Ovary (tissue), 9 donors: ENCODE measurements around the gene XPO6. TPM values are rescaled to one million over a fixed set of nuclear protein-coding genes. Genes with fewer than 3 reads are reported as not detected.

Experiments used
- DNase-seq, 5 donors: peaks; one replicate each; pipeline ENCODE4 v3.0.0-alpha.2; 2019 to 2020
- H3K27ac ChIP-seq, 2 donors: fragments of 200-600 bp; one replicate each; pipeline versions ENCODE4 v1.5.1 to v1.8.0; 2019 to 2022
- H3K27me3 ChIP-seq: fragments of 200-600 bp; one replicate; pipeline ENCODE4 v1.8.0; 2022
- H3K36me3 ChIP-seq: fragments of 200-600 bp; sonication (generic); one replicate; pipeline ENCODE4 v1.5.1; 2019
- H3K4me1 ChIP-seq: one replicate; pipeline ENCODE4 v1.8.1; 2013; ENCODE audit warnings: mild to moderate bottlenecking, moderate library complexity; ENCODE audit not compliant: insufficient read depth
- H3K4me3 ChIP-seq: fragments of 200-600 bp; sonication (generic); one replicate; pipeline ENCODE4 v1.5.1; 2017
- H3K9me3 ChIP-seq, 2 donors: fragments of 200-600 bp in 1 of 2; sonication (generic) in 1 of 2; one replicate each; pipeline versions ENCODE4 v1.5.1 to v1.8.1; 2013 to 2019; ENCODE audit warnings: mild to moderate bottlenecking in 1 of 2, moderate library complexity in 1 of 2
- EP300 ChIP-seq: sonication (generic); formaldehyde crosslinking; IDR thresholded peaks from one replicate; pipeline ENCODE4 v1.6.1; 2017; ENCODE audit warnings: antibody characterized with exemption
- POLR2A ChIP-seq: fragments of 450-650 bp; IDR thresholded peaks from one replicate; pipeline ENCODE4 v1.6.1; 2017; ENCODE audit warnings: antibody characterized with exemption, mild to moderate bottlenecking, moderate library complexity
- WGBS, 3 donors: extraction: QIAGEN DNeasy Blood & Tissue Kit in 1 of 3; methylation state at CpG; one replicate each; pipeline versions ENCODE4 v1.1.5 to v1.1.7; 2013 to 2017; 5-methylcytosine and 5-hydroxymethylcytosine counted together
- intact Hi-C, 4 donors: fragments of 100-400 bp; cut with DNase I; formaldehyde crosslinking; loops; one replicate each; pipeline versions ENCODE4 v1.11.0 to v1.15.1; 2022 to 2023
- polyA plus RNA-seq, 2 donors: library from polyadenylated mRNA; stranded (reverse); fragments of 200-250 nt in 1 of 2; fragments of 350-450 nt in 1 of 2; fragmentation: Illumina TruSeq in 1 of 2; extraction: RNeasy Lipid Tissue Mini Kit (QIAGEN cat#74804) in 1 of 2; gene quantifications; one replicate each; pipeline ENCODE4 v1.2.3, GENCODE V29; 2013 to 2014
- total RNA-seq, 7 donors: library from RNA; depleted of rRNA in 2 of 7; stranded (reverse); fragments of >200 nt in 2 of 7; fragmentation: NEBNext Ultra II Directional in 3 of 7; extraction: Animal tissue kit (Norgen Biotek cat#: 25700) in 3 of 7; gene quantifications; one replicate each; pipeline versions ENCODE4 v1.1.0 to v1.2.4, GENCODE V29; 2016 to 2023
- TF ChIP-seq, protein P1 (sequence below), 3 donors: fragments of 450-650 bp in 2 of 3; fragments of 200-600 bp in 1 of 3; IDR thresholded peaks; one replicate each; pipeline versions ENCODE4 v1.5.1 to v1.8.0; 2016 to 2022; ENCODE audit warnings: antibody characterized with exemption in 3 of 3, mild to moderate bottlenecking in 1 of 3
- donor health status: DM: no; HTN: no; CAD: no; lungs with moderate emphysema.
- donor health status: DM: no; HTN: no; CAD: no.
- donor health status: Bipolar disorder and iron deficiency.
- donor health status: DM: yes; HTN: yes; CAD: no.
- donor health status: DM: no; HTN: no; CAD: no.
- donor health status: DM: yes; HTN: yes; CAD: no.

The XPO6 gene
- total and polyA plus RNA-seq, 9 donors = 30.3 to 98.2 (median 65.0) TPM

DNA sequence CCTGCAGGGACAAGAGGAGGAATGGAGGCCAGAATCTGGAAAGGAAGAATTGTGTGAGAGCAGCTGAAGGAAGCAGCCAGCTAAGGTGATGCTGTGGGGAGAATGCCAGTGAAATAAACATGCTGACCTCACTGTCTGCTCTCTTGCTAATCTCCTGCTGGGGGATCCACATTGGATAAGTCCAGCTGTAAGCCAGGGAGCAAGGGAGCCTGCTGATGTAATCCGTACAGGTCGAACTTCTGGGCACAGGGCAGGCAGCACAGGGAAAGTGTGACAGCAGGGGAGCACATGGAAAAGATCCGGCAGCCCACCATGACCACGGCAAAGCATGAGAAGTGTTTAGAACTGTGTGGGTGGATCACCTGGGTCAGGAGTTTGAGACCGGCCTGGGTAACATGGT lies 7.5 kb upstream of the XPO6 start:
- H3K4me3 ChIP-seq = no peak overlapping the region
- TF ChIP-seq POLR2A (no peak), EP300 (no peak)
- TF ChIP-seq, protein P1, sequence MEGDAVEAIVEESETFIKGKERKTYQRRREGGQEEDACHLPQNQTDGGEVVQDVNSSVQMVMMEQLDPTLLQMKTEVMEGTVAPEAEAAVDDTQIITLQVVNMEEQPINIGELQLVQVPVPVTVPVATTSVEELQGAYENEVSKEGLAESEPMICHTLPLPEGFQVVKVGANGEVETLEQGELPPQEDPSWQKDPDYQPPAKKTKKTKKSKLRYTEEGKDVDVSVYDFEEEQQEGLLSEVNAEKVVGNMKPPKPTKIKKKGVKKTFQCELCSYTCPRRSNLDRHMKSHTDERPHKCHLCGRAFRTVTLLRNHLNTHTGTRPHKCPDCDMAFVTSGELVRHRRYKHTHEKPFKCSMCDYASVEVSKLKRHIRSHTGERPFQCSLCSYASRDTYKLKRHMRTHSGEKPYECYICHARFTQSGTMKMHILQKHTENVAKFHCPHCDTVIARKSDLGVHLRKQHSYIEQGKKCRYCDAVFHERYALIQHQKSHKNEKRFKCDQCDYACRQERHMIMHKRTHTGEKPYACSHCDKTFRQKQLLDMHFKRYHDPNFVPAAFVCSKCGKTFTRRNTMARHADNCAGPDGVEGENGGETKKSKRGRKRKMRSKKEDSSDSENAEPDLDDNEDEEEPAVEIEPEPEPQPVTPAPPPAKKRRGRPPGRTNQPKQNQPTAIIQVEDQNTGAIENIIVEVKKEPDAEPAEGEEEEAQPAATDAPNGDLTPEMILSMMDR (IDR thresholded peaks at IDR 0.05) = no peak
- H3K9me3 ChIP-seq = no peaks in the 10 kb centered on the region
- DNase-seq = no peak
- no peaks in the 10 kb centered on the region for H3K27me3 ChIP-seq
- intact Hi-C loops = no loop called here
- WGBS, 3 donors = 84 to 89% (median 86%) methylated on average over 5 of the region's 5 CpGs
- H3K36me3 ChIP-seq = no peaks in the 10 kb centered on the region
- no peaks in the 10 kb centered on the region for H3K4me1 ChIP-seq
- no peak overlapping the region for H3K27ac ChIP-seq

DNA sequence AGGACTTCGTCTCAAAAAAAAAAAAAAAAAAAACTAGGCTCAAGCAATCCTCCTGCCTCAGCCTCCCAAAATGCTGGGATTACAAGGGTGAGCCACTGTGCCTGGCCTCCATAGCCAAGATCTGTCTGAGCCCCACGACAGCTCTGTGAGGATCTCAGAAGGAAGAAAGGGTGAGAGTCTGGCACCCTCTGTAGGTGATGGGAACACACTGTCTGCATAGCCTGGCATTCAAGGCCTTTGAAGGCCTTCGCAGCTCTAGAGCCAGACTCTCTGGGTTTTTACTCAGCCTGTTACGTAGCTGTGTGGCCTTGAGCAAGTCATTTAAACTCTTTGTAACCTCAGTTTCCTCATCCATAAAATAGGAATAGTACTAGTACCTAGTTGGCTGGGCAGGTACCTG lies 6.3 kb upstream of the XPO6 start:
- H3K27me3 ChIP-seq = no peaks in the 10 kb centered on the region
- no peaks in the 10 kb centered on the region for H3K4me1 ChIP-seq
- TF ChIP-seq POLR2A = no peak
- H3K4me3 ChIP-seq = no peak overlapping the region
- H3K9me3 ChIP-seq = no peaks in the 10 kb centered on the region
- 64 to 68% (median 66%) methylated on average over 4 of the region's 4 CpGs for WGBS, 3 donors
- no peaks in the 10 kb centered on the region for H3K36me3 ChIP-seq
- DNase-seq = no peak
- intact Hi-C loops = no loop called here
- no peak overlapping the region for H3K27ac ChIP-seq

DNA sequence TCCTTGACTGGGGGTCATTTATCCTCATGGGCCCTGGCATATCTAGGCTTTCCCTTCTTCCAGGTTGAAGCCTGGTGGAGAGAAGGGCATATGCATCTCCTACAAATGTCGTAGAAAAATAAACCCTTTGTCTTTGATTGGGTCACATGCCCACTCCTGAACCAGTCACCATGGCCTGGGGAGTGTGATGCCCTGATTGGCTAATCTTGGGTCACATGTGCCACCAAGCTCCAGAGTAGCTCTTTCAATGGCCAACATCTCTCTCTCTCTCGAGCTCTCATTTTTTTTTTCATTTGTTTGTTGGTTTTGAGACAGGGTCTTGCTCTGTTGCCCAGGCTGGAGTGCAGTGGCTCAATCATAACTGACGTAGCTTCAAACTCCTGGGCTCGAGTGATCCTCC lies 5.6 kb upstream of the XPO6 start:
- no peak overlapping the region for H3K27ac ChIP-seq
- intact Hi-C loops = no loop called here
- no peak for TF ChIP-seq EP300
- TF ChIP-seq, protein P1 (IDR thresholded peaks at IDR 0.05) = no peak
- TF ChIP-seq POLR2A = no peak
- WGBS, 3 donors = 88 to 97% (median 93%) methylated on average over 4 of the region's 4 CpGs
- DNase-seq = no peak
- H3K9me3 ChIP-seq = no peaks in the 10 kb centered on the region
- H3K4me1 ChIP-seq = peaks cover 2% of the 10 kb centered on the region
- no peaks in the 10 kb centered on the region for H3K36me3 ChIP-seq
- no peak overlapping the region for H3K4me3 ChIP-seq
- H3K27me3 ChIP-seq = no peaks in the 10 kb centered on the region

DNA sequence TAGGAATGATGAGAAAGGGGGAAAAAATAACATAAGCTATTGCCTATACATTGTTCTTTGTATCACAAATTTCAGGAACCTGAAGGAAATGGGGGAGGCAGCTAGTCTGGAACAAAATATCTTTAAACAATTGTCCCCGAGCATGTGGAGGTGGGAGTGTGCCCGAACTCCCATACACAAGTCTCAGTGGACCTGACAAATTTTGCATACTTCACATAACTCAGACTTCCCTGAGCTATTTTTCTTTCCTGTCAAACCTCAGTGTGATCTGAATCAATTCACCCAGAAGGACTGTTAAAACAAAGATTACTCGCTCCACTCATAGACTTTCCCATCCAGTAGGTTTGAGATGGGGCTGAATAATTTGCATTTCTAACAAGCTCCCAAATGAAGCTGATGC lies 1.6 kb upstream of the XPO6 start:
- H3K9me3 ChIP-seq = no peaks in the 10 kb centered on the region
- TF ChIP-seq EP300 = no peak
- TF ChIP-seq, protein P1 (IDR thresholded peaks at IDR 0.05) = no peak
- TF ChIP-seq POLR2A = no peak
- intact Hi-C loops = no loop called here

DNA sequence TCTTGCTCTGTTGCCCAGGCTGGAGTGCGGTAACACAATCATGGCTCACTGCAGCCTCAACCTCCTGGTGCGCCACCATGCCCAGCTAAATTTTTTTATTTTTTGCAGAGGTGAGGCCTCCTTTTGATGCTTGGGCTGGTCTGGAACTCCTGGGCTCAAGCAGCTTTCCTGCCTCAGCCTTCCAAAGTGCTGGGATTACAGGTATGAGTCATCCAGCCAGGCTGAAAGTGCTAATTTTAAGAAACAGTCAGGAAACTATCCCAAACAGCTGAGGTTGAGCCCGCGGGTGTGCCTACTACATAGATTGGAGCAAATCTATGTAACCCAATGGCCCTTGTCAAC lies 738 bp upstream of the XPO6 start:
- Histone ChIP-seq H3K36me3 (no peaks in the 10 kb centered on the region), H3K4me1 (peaks cover 3% of the 10 kb centered on the region), H3K9me3 (no peaks in the 10 kb centered on the region), H3K27ac (no peak overlapping the region), H3K4me3 (peak overlapping the region; percentile 46), H3K27me3 (no peaks in the 10 kb centered on the region)
- intact Hi-C loops = no loop called here
- peak in 1 of 5 donors; percentile 28 for DNase-seq
- TF ChIP-seq POLR2A (no peak), EP300 (no peak)
- TF ChIP-seq, protein P1 (IDR thresholded peaks at IDR 0.05) = no peak
- 55 to 72% (median 59%) methylated on average over 4 of the region's 4 CpGs for WGBS, 3 donors

More for the DNA sequence above, 1.6 kb upstream of the XPO6 start:
- no peak for DNase-seq
- H3K4me3 ChIP-seq = no peak overlapping the region
- no peaks in the 10 kb centered on the region for H3K27me3 ChIP-seq
- peaks cover 2% of the 10 kb centered on the region for H3K4me1 ChIP-seq
- H3K27ac ChIP-seq = no peak overlapping the region
- H3K36me3 ChIP-seq = no peaks in the 10 kb centered on the region
- 52 to 65% (median 63%) methylated on average over 3 of the region's 3 CpGs for WGBS, 3 donors
